Measurements from ENCODE around the gene PDE7B.

The PDE7B gene

DNA sequence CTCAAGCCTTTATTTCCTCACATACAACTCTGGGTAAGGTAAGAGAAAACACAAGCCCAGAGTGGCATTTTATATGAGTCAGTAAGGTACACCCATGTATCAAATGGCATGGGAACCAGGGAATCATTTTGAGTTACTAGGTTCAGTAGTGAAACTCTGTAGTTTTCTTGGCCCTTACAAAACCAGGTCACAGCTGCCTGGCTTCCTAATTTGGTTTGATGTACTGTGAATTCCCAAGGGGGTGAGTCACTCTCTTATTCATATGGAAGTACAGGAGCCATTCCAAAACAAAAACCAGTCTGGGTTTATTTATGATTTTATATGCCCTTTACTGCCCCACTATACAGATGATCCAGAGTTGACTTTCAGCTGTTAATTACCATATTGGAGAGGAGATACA lies 70.7 kb downstream of the PDE7B start (continued):
- peak; percentile 27; the same call in 1 of the 2 replicates for TF ChIP-seq ZBTB20 (tag by site-specific recombination; IDR thresholded peaks at IDR 0.05)
- no peak for TF ChIP-seq ZBTB6 (tag by site-specific recombination; IDR thresholded peaks at IDR 0.05)
- TF ChIP-seq, protein P1, sequence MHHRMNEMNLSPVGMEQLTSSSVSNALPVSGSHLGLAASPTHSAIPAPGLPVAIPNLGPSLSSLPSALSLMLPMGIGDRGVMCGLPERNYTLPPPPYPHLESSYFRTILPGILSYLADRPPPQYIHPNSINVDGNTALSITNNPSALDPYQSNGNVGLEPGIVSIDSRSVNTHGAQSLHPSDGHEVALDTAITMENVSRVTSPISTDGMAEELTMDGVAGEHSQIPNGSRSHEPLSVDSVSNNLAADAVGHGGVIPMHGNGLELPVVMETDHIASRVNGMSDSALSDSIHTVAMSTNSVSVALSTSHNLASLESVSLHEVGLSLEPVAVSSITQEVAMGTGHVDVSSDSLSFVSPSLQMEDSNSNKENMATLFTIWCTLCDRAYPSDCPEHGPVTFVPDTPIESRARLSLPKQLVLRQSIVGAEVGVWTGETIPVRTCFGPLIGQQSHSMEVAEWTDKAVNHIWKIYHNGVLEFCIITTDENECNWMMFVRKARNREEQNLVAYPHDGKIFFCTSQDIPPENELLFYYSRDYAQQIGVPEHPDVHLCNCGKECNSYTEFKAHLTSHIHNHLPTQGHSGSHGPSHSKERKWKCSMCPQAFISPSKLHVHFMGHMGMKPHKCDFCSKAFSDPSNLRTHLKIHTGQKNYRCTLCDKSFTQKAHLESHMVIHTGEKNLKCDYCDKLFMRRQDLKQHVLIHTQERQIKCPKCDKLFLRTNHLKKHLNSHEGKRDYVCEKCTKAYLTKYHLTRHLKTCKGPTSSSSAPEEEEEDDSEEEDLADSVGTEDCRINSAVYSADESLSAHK (tag by site-specific recombination; IDR thresholded peaks at IDR 0.05) = no peak
- TF ChIP-seq ZXDB (tag by site-specific recombination; IDR thresholded peaks at IDR 0.05) = no peak
- no peak for TF ChIP-seq TSHZ1 (tag by site-specific recombination; IDR thresholded peaks at IDR 0.05; ENCODE audit: borderline replicate concordance)
- TF ChIP-seq MEIS1 (CRISPR knock-in tag; IDR thresholded peaks at IDR 0.05; ENCODE audit: borderline replicate concordance) = no peak
- no peak for TF ChIP-seq ZNF266 (tag by site-specific recombination; IDR thresholded peaks at IDR 0.05; ENCODE audit: low read depth)
- TF ChIP-seq, protein P2, sequence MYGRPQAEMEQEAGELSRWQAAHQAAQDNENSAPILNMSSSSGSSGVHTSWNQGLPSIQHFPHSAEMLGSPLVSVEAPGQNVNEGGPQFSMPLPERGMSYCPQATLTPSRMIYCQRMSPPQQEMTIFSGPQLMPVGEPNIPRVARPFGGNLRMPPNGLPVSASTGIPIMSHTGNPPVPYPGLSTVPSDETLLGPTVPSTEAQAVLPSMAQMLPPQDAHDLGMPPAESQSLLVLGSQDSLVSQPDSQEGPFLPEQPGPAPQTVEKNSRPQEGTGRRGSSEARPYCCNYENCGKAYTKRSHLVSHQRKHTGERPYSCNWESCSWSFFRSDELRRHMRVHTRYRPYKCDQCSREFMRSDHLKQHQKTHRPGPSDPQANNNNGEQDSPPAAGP (tag by site-specific recombination; IDR thresholded peaks at IDR 0.05) = no peak
- TF ChIP-seq ZNF280C (tag by site-specific recombination; IDR thresholded peaks at IDR 0.05) = no peak
- TF ChIP-seq CTCF (tag by site-specific recombination; IDR thresholded peaks at IDR 0.05) = no peak
- no peak for TF ChIP-seq ZNF776 (tag by site-specific recombination; IDR thresholded peaks at IDR 0.05; ENCODE audit: borderline replicate concordance)
- no peak; the same call in 1 of the 2 replicates for TF ChIP-seq ZNF184 (tag by site-specific recombination; IDR thresholded peaks at IDR 0.05)
- no peak for TF ChIP-seq ZNF560 (tag by site-specific recombination; IDR thresholded peaks at IDR 0.05; ENCODE audit: borderline replicate concordance)
- TF ChIP-seq TCF7L2 (IDR thresholded peaks at IDR 0.05; ENCODE audit: borderline replicate concordance, low read depth, low read length) = no peak
- TF ChIP-seq ZNF354C (tag by site-specific recombination; IDR thresholded peaks at IDR 0.05; ENCODE audit: borderline replicate concordance, low read depth) = no peak
- no peak for TF ChIP-seq ZNF394 (tag by site-specific recombination; IDR thresholded peaks at IDR 0.05; ENCODE audit: borderline replicate concordance)

Measured in HEK293 (cell line).